ENCODE results near the gene RHOXF1. TPM values are rescaled to one million over a fixed set of nuclear protein-coding genes. Genes with fewer than 3 reads are reported as not detected.
"Not testable (repeated sequence)": the region's sequence is repeated elsewhere in the genome, so short reads cannot be mapped to it uniquely, and the experiment has no call there.

RHOXF1 gene
- total and polyA plus RNA-seq, 7 donors: not detected

- no peaks in the 10 kb centered on the region for H3K36me3 ChIP-seq (ENCODE audit: insufficient read depth in 1 of 2, low read depth in 1 of 2)
- no peak overlapping the region for H3K4me3 ChIP-seq
- ATAC-seq: no peak
- no peaks in the 10 kb centered on the region for H3K4me1 ChIP-seq
- no peaks in the 10 kb centered on the region for H3K9me3 ChIP-seq
- TF ChIP-seq, protein P1, sequence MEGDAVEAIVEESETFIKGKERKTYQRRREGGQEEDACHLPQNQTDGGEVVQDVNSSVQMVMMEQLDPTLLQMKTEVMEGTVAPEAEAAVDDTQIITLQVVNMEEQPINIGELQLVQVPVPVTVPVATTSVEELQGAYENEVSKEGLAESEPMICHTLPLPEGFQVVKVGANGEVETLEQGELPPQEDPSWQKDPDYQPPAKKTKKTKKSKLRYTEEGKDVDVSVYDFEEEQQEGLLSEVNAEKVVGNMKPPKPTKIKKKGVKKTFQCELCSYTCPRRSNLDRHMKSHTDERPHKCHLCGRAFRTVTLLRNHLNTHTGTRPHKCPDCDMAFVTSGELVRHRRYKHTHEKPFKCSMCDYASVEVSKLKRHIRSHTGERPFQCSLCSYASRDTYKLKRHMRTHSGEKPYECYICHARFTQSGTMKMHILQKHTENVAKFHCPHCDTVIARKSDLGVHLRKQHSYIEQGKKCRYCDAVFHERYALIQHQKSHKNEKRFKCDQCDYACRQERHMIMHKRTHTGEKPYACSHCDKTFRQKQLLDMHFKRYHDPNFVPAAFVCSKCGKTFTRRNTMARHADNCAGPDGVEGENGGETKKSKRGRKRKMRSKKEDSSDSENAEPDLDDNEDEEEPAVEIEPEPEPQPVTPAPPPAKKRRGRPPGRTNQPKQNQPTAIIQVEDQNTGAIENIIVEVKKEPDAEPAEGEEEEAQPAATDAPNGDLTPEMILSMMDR (IDR thresholded peaks at IDR 0.05): no peak
- H3K27me3 ChIP-seq (ENCODE audit: insufficient read depth in 3 of 3, low read length in 2 of 3): peaks cover 0 to 4% (median 0%) of the 10 kb centered on the region in 3 donors
- DNase-seq: no peak
- WGBS, 3 donors: 45 to 54% (median 48%) methylated on average over 3 of the region's 3 CpGs
- intact Hi-C loops (cut with DNase I): no loop called here
- H3K27ac ChIP-seq: no peak overlapping the region
Measured at GRCh38 chrX:120136840-120137239, 21.1 kb upstream of the RHOXF1 start.

- no peak for ATAC-seq
- DNase-seq: no peak
- H3K4me1 ChIP-seq: no peaks in the 10 kb centered on the region
- no peak overlapping the region for H3K4me3 ChIP-seq
- TF ChIP-seq, protein P1 (IDR thresholded peaks at IDR 0.05): no peak
- H3K9me3 ChIP-seq: no peaks in the 10 kb centered on the region
- no peak overlapping the region for H3K27ac ChIP-seq
- H3K27me3 ChIP-seq (ENCODE audit: insufficient read depth in 3 of 3, low read length in 2 of 3): peaks cover 0 to 4% (median 0%) of the 10 kb centered on the region in 3 donors
- no peaks in the 10 kb centered on the region for H3K36me3 ChIP-seq (ENCODE audit: insufficient read depth in 1 of 2, low read depth in 1 of 2)
- intact Hi-C loops (cut with DNase I): no loop called here
- 68 to 87% (median 80%) methylated on average over 6 of the region's 6 CpGs for WGBS, 3 donors
Measured at GRCh38 chrX:120136128-120136527, 20.4 kb upstream of the RHOXF1 start.

DNA sequence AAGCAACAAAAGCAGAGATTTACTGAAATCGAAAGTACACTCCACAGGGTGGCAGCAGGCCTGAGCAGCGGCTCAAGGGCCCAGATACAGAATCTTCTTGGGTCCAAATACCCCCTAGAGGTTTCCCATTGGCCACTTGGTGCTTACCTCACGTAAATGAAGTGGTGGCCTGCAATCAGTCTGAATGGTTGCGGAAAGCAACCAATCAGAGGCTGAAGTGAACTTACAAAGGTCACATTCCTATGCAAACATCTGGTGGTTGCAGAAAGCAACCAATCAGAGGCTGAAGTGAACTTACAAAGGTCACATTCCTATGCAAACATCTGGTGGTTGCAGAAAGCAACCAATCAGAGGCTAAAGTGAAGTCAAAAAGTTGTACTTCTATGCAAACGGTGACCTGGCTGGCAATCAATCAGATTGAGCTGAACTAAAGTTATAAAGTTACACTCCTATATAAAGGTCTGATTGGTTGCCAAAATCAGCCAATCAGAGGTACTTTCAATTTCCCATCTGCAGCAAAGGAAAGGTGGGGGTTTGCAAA, 12.7 kb upstream of the RHOXF1 start:
- not testable (repeated sequence) for H3K4me3 ChIP-seq; ATAC-seq; H3K27ac ChIP-seq; H3K4me1 ChIP-seq; H3K36me3 ChIP-seq (ENCODE audit: insufficient read depth in 1 of 2, low read depth in 1 of 2); H3K9me3 ChIP-seq; DNase-seq; H3K27me3 ChIP-seq (ENCODE audit: insufficient read depth in 3 of 3, low read length in 2 of 3)
- intact Hi-C loops (cut with DNase I): loop anchor here in 1 of 2 donors (5.0 kb wide), 1 partner anchor 99 kb away; no protein-coding TSS in a partner anchor
- WGBS, 3 donors: 73 to 87% (median 84%) methylated on average over 5 of the region's 5 CpGs

- Histone ChIP-seq H3K27ac (no peak overlapping the region), H3K36me3 (ENCODE audit: insufficient read depth in 1 of 2, low read depth in 1 of 2) (no peaks in the 10 kb centered on the region), H3K4me3 (peak overlapping the region; percentile 8), H3K9me3 (no peaks in the 10 kb centered on the region), H3K27me3 (ENCODE audit: insufficient read depth in 3 of 3, low read length in 2 of 3) (no peaks in the 10 kb centered on the region), H3K4me1 (no peaks in the 10 kb centered on the region)
- intact Hi-C loops (cut with DNase I): loop anchor here in 1 of 2 donors (5.0 kb wide), 1 partner anchor 102 kb away; no protein-coding TSS in a partner anchor
- ATAC-seq: no peak
- TF ChIP-seq, protein P1 (IDR thresholded peaks at IDR 0.05): no peak
- DNase-seq: no peak
- 69 to 85% (median 72%) methylated on average over 3 of the region's 3 CpGs for WGBS, 3 donors
Measured at GRCh38 chrX:120125444-120125843, 9.7 kb upstream of the RHOXF1 start.

GRCh38 chrX:120120223-120120622, 4.5 kb upstream of the RHOXF1 start:
- peak overlapping the region; percentile 28 for H3K4me3 ChIP-seq
- H3K36me3 ChIP-seq (ENCODE audit: insufficient read depth in 1 of 2, low read depth in 1 of 2): no peaks in the 10 kb centered on the region
- H3K27ac ChIP-seq: no peak overlapping the region
- no peaks in the 10 kb centered on the region for H3K4me1 ChIP-seq
- intact Hi-C loops (cut with DNase I): no loop called here
- 54 to 76% (median 76%) methylated on average over 12 of the region's 12 CpGs for whole genome bisulfite sequencing, 3 donors
- no peaks in the 10 kb centered on the region for H3K27me3 ChIP-seq (ENCODE audit: insufficient read depth in 3 of 3, low read length in 2 of 3)
- ATAC-seq (peak; percentile 64 to 97 (median 84)), DNase-seq (no peak)
- TF ChIP-seq, protein P1 (IDR thresholded peaks at IDR 0.05): no peak
- no peaks in the 10 kb centered on the region for H3K9me3 ChIP-seq
